ENCODE results near the gene FAM170B. TPM values are rescaled to one million over a fixed set of nuclear protein-coding genes. Genes with fewer than 3 reads are reported as not detected.

FAM170B gene
- total RNA-seq, 1 experiment from 2014 or later: not detected

- Mint-ChIP-seq H3K36me3 (ENCODE audit: insufficient read depth, unreplicated experiment) (no peaks in the 10 kb centered on the region), H3K4me1 (ENCODE audit: low read depth, unreplicated experiment) (no peaks in the 10 kb centered on the region), H3K9me3 (ENCODE audit: low read depth, unreplicated experiment) (no peaks in the 10 kb centered on the region), H3K27ac (ENCODE audit: unreplicated experiment) (no peak overlapping the region), H3K4me3 (ENCODE audit: low read depth, unreplicated experiment) (no peak overlapping the region), H3K27me3 (ENCODE audit: unreplicated experiment) (peaks cover 66% of the 10 kb centered on the region)
- CTCF ChIA-PET: no interaction called here
- intact Hi-C loops (cut with micrococcal nuclease; ENCODE audit: unreplicated experiment): no loop called here
- TF ChIP-seq, protein P1, sequence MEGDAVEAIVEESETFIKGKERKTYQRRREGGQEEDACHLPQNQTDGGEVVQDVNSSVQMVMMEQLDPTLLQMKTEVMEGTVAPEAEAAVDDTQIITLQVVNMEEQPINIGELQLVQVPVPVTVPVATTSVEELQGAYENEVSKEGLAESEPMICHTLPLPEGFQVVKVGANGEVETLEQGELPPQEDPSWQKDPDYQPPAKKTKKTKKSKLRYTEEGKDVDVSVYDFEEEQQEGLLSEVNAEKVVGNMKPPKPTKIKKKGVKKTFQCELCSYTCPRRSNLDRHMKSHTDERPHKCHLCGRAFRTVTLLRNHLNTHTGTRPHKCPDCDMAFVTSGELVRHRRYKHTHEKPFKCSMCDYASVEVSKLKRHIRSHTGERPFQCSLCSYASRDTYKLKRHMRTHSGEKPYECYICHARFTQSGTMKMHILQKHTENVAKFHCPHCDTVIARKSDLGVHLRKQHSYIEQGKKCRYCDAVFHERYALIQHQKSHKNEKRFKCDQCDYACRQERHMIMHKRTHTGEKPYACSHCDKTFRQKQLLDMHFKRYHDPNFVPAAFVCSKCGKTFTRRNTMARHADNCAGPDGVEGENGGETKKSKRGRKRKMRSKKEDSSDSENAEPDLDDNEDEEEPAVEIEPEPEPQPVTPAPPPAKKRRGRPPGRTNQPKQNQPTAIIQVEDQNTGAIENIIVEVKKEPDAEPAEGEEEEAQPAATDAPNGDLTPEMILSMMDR (IDR thresholded peaks at IDR 0.05; ENCODE audit: unreplicated experiment): no peak
- DNase-seq: no peak
- BruUV-seq (replicated peaks): no TSS peak
Measured at GRCh38 chr10:49120911-49121310, 12.9 kb downstream of the FAM170B start.

DNA sequence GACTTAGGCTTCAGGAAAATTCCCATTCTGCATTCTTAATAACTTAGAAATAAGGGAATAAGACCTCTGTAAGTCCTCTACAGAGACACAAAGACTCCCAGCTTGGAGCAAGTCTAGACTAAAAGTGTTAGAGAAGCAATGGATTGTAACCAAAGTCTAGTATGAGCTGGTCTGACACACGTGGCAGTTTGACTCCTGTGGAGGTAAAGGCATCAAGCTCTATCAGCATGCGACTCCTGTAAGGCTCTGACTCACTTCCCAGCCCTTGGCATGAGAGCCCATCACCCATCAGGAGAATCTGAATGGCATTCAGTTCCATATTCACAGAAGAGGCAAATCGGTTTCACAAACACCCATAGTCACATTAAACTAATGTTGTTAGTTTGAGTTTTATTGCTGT is 14.1 kb downstream of the FAM170B start:
- TF ChIP-seq, protein P1 (IDR thresholded peaks at IDR 0.05; ENCODE audit: unreplicated experiment): no peak
- no peak overlapping the region for H3K27ac Mint-ChIP-seq (ENCODE audit: unreplicated experiment)
- no peak overlapping the region for H3K4me3 Mint-ChIP-seq (ENCODE audit: low read depth, unreplicated experiment)
- intact Hi-C loops (cut with micrococcal nuclease; ENCODE audit: unreplicated experiment): no loop called here
- no peak for DNase-seq
- no peaks in the 10 kb centered on the region for H3K4me1 Mint-ChIP-seq (ENCODE audit: low read depth, unreplicated experiment)
- CTCF ChIA-PET: no interaction called here
- H3K9me3 Mint-ChIP-seq (ENCODE audit: low read depth, unreplicated experiment): no peaks in the 10 kb centered on the region
- BruUV-seq (replicated peaks): no TSS peak
- H3K36me3 Mint-ChIP-seq (ENCODE audit: insufficient read depth, unreplicated experiment): no peaks in the 10 kb centered on the region
- H3K27me3 Mint-ChIP-seq (ENCODE audit: unreplicated experiment): peaks cover 66% of the 10 kb centered on the region

- BruUV-seq (replicated peaks): no TSS peak
- Mint-ChIP-seq H3K4me1 (ENCODE audit: low read depth, unreplicated experiment) (no peaks in the 10 kb centered on the region), H3K4me3 (ENCODE audit: low read depth, unreplicated experiment) (no peak overlapping the region), H3K36me3 (ENCODE audit: insufficient read depth, unreplicated experiment) (no peaks in the 10 kb centered on the region), H3K27ac (ENCODE audit: unreplicated experiment) (no peak overlapping the region), H3K27me3 (ENCODE audit: unreplicated experiment) (peaks cover 66% of the 10 kb centered on the region), H3K9me3 (ENCODE audit: low read depth, unreplicated experiment) (no peaks in the 10 kb centered on the region)
- TF ChIP-seq, protein P1 (IDR thresholded peaks at IDR 0.05; ENCODE audit: unreplicated experiment): no peak
- CTCF ChIA-PET: no interaction called here
- intact Hi-C loops (cut with micrococcal nuclease; ENCODE audit: unreplicated experiment): no loop called here
- no peak for DNase-seq
Measured at GRCh38 chr10:49118430-49119074, 15.3 kb downstream of the FAM170B start.

DNA sequence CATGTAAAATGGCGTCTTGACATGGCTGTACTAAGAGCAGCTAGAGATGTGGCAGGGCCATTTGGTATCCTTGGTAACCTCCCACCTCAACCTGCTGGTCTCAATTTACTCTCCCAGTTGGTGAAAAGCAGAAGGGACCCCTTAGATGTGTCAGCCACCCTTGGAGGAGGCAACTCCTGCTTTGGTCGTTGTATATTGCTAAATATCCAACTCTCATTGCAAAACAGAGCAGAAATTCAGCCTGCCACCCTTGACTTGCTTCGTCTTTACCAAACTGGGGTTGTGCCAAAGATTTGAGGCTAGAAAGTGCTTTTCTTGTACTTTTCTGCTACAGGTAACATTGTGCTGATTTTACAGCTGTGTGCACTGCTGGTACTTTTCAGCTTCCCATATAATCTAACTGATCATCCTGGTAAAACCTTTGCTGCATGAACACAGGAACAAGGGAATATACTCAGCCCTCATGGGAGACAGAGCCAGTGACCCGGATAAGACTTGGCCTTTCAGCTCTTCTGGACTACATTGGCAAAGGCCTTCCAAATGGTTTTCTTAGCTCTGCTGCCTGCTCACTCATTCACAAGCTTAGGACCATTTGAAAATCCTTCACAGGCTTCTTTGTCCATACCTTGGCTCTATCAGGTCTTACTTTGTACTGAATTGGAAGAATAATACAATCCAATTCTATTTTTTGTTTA is 16.3 kb downstream of the FAM170B start:
- TF ChIP-seq, protein P1 (IDR thresholded peaks at IDR 0.05; ENCODE audit: unreplicated experiment): no peak
- no peak for DNase-seq
- Mint-ChIP-seq H3K27ac (ENCODE audit: unreplicated experiment) (no peak overlapping the region), H3K4me1 (ENCODE audit: low read depth, unreplicated experiment) (no peaks in the 10 kb centered on the region), H3K36me3 (ENCODE audit: insufficient read depth, unreplicated experiment) (no peaks in the 10 kb centered on the region), H3K4me3 (ENCODE audit: low read depth, unreplicated experiment) (no peak overlapping the region), H3K9me3 (ENCODE audit: low read depth, unreplicated experiment) (no peaks in the 10 kb centered on the region), H3K27me3 (ENCODE audit: unreplicated experiment) (peaks cover 71% of the 10 kb centered on the region)
- no TSS peak for BruUV-seq (replicated peaks)
- CTCF ChIA-PET: no interaction called here
- intact Hi-C loops (cut with micrococcal nuclease; ENCODE audit: unreplicated experiment): no loop called here

All from Calu3 (cell line).